ENCODE measurements around the gene ANKRD33.
A peak's percentile ranks its signal among the peaks of the same experiment; 100 is the strongest.

Gene ANKRD33

GRCh38 chr12:51862947-51863346 lies 25.0 kb upstream of the ANKRD33 start:
- DNase-seq (ENCODE audit: low spot score) = no peak

DNA sequence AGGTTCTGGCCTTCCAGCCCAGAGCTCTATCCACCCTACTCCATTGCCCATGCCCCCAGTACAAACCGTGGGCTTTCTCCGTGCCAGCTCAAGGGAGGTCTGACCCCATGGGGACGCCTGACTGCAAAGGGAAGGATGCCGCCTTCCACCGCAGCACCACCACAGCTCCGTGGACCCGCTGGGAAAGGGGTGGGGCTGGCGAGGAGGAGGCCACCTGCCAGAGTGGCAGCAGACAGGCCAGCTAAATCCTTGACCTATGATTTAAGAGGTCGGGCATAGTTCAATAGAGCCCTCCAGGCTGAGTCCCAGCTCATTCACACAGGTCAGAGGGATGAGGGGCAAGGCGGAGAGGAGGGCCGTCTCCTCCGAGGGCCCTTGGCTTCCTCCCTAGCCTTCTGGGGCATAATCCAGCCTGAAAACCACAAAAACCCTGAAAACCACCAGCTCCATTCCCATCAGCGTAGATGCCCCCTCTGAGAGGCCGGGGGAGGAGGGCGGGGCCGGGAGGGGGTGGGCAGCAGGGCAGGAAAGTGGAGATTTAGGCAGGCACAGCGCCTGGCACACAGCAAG lies 24.5 kb upstream of the ANKRD33 start:
- no peak for DNase-seq (ENCODE audit: low spot score)

- no peak for DNase-seq (ENCODE audit: low spot score)
Measured at GRCh38 chr12:51863933-51864832, 23.7 kb upstream of the ANKRD33 start.

DNA sequence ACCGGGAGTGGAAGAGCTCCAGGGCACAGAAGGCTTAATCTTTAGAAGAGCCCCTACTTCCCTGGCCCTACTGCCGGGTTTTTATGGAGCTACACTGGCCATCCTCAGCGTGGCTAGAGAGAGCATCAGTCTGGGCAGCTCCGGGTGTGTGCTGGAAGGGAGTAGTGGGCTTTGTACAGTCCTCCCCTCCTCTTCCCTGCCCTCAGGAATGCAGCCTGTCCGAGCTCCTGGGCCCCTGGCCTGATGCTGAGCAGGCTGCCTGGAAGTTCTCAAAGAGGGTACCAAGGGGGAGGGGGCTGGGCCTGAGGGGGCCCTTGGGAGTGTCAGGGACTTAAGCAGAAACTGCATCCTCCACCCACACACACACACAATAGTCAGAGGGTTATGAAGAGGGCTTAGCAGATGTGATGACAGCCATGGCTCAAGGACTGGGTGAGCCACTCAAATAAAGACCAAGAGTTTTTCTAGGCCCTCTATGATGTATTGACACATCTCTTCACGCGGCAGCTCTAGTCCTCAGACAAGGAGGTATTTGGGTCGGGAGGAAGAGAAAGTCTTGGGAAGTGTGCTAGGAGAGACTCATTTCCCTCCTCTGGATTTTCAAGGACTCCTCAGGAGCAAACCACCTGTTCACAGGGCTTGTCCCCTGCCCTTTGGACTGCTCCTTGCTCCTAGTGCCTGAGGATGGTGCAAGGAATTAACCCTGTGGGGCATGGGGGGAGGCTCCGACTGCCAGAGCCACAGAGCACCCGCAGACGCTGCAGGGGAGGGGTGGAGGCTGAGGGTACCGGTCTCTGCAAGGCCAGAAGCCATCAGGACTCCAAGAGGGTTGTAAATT lies 22.9 kb upstream of the ANKRD33 start:
- no peak for DNase-seq (ENCODE audit: low spot score)

DNA sequence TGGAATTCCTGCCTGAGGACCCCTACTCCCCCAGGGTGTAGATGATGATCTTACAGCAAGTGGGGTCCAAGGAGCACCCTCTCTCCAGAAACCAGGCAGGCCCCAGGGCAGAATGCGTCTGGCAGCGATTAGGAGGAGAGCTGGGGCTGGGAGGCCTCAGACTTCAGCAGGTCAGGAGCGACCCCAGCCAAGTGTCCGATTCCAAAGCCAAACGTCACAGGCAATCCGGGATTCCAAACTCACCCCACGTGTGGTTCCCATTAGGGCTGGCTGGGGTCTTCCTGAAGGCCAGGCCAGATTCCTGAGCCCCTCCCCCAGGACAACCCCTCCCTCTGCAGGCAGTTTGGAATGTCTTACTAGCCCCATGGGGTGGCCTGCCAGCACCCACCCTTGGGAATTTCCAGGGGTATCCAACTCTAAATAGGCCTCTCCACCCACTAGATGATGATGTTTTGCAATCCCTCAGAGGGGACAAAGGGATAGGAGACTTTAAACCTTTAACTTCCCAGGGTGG lies 22.1 kb upstream of the ANKRD33 start:
- DNase-seq (ENCODE audit: low spot score) = no peak

DNA sequence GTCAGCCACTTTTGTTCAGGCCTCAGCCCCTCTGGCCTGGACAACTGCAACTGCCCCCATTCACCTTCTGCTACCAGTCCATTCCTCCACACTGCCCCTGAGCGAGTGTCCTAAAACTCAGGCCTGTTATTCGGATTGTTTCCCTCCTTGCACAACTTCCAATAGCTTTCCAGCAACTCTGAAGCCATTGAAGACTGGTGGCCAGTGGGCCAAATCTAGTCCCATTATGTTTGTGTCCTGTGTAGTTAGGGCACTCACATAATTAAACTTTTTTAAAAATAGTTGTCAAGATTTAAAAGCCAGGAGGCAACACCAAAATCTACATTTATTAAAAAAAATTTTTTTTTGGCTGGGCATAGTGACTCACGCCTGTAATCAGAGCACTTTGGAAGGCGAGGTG lies 21.6 kb upstream of the ANKRD33 start:
- no peak for DNase-seq (ENCODE audit: low spot score)

- no peak for DNase-seq (ENCODE audit: low spot score)
Measured at GRCh38 chr12:51866762-51867161, 21.1 kb upstream of the ANKRD33 start.

DNA sequence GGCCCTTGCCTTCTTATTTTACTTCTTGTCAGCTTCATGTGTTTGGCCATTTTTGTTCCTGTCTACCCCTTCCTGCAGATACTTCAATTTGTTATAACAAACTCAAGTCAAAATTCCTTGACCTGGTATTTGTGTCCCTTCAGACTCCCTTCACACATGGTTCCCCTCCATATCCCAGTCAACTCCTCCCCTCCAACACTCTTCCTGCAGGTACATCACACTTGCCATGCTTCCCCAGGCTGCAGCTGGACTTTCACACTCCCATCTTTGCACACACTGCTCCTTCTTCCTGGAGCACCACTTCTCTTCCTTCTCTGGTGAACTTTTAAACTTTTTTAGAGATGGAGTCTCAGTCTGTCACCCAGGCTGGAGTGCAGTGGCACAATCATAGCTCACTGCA lies 20.5 kb upstream of the ANKRD33 start:
- no peak for DNase-seq (ENCODE audit: low spot score)

DNA sequence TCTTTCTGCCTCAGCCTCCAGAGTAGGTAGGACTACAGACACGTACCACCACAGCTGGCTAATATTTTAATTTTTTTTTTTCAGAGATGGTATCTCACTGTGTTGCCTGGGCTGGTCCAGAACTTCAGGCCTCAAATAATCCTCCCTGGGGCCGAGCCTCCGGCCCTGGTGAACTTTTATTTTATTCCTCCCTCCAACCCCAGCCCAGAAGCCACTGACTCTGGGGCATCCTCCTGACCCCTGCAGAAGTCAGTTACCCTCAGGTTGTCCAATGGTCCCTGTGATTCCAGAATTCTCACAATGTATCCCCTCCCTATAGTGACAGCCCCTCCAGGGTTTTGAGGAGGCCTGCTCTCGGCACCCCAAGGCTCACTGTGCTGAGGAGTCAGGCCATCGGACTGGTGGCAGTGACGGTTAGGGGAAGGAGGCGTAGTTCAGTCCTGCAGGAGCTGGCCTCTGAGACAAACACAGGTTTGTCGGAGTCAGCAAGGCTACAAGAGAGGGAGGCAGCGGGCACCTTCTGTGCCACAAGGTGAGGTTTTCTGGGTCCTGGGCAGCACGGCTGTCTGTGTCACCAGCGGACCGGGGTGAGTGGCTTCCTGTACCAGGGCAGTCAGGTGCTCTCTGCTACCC lies 20.0 kb upstream of the ANKRD33 start:
- no peak for DNase-seq (ENCODE audit: low spot score)

- DNase-seq (ENCODE audit: low spot score) = no peak
Measured at GRCh38 chr12:51868821-51869495, 18.9 kb upstream of the ANKRD33 start.

DNA sequence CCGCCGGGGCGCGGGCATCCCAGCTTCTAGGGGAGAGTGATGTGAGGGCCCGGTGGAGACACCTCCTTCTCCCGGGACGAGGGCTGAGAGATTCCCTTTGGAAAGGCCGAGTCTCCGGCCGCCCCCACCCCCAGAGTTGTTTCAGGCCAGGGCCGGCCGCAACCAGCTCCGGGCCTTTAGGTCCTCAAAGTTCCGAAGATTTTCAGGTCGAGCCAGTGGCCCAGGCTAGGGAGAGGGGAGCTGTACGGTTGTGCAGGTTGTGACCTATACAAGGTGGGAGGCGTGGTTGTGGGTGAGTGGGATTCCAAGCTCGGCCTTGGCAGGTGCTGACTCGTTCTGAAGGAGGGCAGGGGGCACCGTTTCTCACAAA lies 18.4 kb upstream of the ANKRD33 start:
- no peak for DNase-seq (ENCODE audit: low spot score)

- no peak for DNase-seq (ENCODE audit: low spot score)
Measured at GRCh38 chr12:51869931-51870330, 18.0 kb upstream of the ANKRD33 start.

- no peak for DNase-seq (ENCODE audit: low spot score)
Measured at GRCh38 chr12:51870504-51870903, 17.4 kb upstream of the ANKRD33 start.

GRCh38 chr12:51871126-51871525 lies 16.8 kb upstream of the ANKRD33 start:
- peak; percentile 27 for DNase-seq (ENCODE audit: low spot score)

DNA sequence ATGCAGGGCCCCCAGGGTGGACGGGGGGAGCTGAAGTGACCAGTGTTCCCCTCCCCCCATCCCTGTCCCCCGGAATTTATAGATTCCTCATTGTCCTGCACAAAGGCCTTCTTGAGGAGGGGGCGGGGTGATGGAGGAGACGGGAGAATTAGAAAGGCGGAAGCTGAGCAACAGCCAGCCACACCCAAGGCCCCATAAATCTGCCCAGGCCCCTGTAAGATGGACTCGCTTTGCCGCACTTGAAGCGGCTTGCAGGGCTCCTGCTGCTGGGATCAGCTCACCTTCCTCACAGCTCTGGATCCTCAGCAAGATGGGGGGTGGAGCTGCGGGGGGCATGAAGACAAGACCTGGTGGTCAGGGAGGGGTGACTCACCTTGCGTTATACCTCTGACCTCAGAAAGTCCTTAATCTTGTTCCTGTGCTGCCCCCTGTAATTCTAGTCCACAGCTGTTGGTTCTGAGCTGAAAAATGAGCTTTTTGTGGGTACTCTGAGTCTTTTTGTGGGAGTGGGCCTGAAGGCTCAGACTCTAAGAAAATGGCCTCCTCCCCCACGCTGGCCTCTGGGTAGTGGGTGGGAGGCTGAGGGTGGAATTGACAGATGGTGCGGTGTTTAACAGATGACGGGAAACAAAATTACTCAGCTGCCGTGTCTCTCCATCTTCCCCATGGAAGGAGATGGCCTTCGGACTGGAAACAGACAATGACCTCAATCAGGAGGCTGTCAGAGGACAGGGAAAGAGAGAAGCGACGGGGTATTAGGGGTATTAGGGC lies 15.8 kb upstream of the ANKRD33 start:
- no peak for DNase-seq (ENCODE audit: low spot score)

- no peak for DNase-seq (ENCODE audit: low spot score)
Measured at GRCh38 chr12:51872689-51872981, 15.3 kb upstream of the ANKRD33 start.

DNA sequence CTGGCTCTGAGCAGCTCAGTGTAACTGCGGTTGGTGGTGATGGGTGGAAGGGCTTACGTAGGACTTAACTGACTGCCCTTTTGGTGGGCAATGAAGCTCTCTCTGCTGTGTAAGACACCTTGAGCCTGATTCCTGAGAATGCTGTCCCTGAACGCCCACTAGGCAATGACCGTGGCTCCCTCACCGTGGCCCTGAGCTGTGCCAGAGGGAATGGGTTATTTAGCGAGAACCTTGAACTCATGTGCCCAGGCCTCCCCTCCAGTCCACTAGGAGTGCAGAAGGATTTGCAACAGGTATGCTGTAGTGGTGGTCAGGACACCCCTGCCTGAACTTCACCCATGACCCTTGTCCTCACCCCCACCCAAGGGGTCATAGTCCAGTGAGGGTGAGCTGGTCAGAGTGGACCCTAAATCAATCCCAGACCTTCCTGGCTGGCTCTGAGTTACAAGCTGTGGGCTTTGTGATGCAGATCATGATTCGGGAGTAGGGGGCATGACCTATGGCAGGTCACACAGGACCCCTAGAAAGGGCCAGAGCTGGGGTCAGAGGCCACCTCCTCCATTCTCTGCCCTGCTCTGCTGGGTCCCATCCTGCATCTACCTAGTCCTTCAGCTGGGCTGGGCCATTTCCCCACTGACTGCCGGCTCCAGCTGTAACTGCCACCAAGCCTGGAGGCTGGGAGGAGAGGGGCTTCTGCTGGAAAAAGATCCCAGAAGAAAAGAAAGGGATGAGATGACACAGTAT lies 14.5 kb upstream of the ANKRD33 start:
- DNase-seq (ENCODE audit: low spot score) = no peak

GRCh38 chr12:51874000-51874399 lies 13.9 kb upstream of the ANKRD33 start:
- no peak for DNase-seq (ENCODE audit: low spot score)

DNA sequence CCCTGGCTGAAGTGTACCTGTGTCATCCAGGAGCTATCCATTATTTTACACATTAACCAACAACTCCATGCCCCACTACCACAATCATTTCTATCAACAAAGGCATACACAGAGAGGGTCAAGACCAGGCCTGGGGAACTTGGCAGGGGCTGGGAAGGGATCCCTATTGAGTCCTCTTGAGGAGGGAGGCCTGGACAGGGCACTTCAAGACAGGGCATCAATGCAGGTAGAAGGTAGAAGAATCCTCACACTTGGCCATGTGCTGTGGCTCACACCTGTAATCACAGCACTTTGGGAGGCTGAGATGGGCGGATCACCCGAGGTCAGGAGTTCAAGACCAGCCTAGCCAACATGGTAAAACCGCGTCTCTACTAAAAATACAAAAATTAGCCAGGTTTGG lies 13.4 kb upstream of the ANKRD33 start:
- DNase-seq (ENCODE audit: low spot score) = no peak

- no peak for DNase-seq (ENCODE audit: low spot score)
Measured at GRCh38 chr12:51879102-51879501, 8.8 kb upstream of the ANKRD33 start.

All from NAMALWA (cell line).